OCI-LY3 (cell line): ENCODE results near the gene LRP11.

Experiments
- CTCF ChIP-seq: fragments of 200-600, 300-600 bp; sonication (generic); IDR thresholded peaks from 2 replicates; pipeline ENCODE4 v1.5.1; 2014; ENCODE audit warnings: antibody characterized with exemption, low read length, low read depth
- EZH2phosphoT487 ChIP-seq: fragments of 200-600 bp; shearing (Covaris generic); IDR thresholded peaks from 2 replicates; pipeline ENCODE4 v1.6.1; 2018; ENCODE audit warnings: antibody characterized with exemption, mixed run types, low read depth

- TF ChIP-seq CTCF (no peak), EZH2phosphoT487 (no peak)
These were observed 8.4 kb downstream of the LRP11 start for GRCh38 chr6:149855741-149856140.
